ENCODE data around the gene TMEM219. TPM values are rescaled to one million over a fixed set of nuclear protein-coding genes. Genes with fewer than 3 reads are reported as not detected.
A peak's percentile ranks its signal among the peaks of the same experiment; 100 is the strongest.
"Not testable (repeated sequence)": the region's sequence is repeated elsewhere in the genome, so short reads cannot be mapped to it uniquely, and the experiment has no call there.

The TMEM219 gene, protein sequence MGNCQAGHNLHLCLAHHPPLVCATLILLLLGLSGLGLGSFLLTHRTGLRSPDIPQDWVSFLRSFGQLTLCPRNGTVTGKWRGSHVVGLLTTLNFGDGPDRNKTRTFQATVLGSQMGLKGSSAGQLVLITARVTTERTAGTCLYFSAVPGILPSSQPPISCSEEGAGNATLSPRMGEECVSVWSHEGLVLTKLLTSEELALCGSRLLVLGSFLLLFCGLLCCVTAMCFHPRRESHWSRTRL
- 48.2 and 51.8 TPM in 2 replicates for total RNA-seq (2014; rRNA removed; shearing (Covaris generic))
- 86.6 and 92.4 TPM in 2 replicates for polyA plus RNA-seq (2015; cell fraction: cytosol; rRNA removed)
- polyA plus RNA-seq (2015; cell fraction: nucleus; rRNA removed): 144 and 184 TPM in 2 replicates

DNA sequence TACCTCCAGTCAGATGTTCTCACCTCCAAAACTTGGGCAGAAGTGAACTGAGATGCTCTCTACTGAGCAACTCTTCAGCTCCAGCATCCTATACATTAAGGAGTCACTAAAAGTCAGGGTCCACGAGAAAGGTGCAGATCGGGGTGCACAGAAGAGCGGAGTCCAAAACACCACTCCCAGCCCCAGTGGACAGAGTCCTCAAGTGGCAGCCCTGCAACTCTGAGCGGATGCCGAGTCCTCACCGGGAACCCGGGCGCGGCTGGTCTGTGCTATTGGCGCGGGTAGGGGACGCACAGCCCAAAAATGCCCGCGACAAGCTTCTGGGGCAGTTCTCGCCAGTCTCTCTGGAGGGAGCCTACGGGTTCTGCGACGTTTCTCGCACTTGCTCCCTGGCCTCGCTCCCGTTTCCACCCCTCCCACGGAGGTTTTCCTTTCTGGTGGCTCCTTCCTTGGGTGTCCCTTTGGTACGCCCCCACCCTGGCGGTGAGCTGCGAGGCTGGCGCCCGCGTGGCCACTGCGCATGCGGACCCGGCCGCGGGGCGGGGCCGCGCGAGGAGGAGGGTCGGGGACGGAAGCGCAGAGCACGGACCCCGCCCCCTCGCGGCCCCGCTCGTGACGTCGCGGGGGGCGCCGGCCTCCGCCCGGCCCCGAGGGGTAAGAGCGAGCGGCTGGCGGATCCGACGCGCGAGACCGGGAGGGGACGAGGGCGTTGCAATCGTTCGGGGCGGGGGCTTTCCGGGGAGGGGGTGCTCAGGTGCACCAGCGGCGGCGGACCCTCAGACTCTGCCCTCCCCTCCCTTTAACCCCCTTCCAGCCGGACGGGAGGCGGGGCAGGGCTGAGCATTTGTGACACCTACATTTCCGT, at the start of gene TMEM219:
Gene TMEM219, plus strand, starts transcription at position 601 of the 865 bp plus-strand sequence. CDS start 1,065 bp downstream, outside the sequence.
- in situ Hi-C loops (cut with HindIII; ENCODE audit: low pct_unique_long_range_greater_than_20kb, low sequenced_read_pairs): no loop called here
- peak; percentile 82 for DNase-seq (ENCODE audit: low read depth, low spot score)

GRCh38 chr16:29912087-29912486, 49.8 kb upstream of the TMEM219 start:
- in situ Hi-C loops (cut with HindIII; ENCODE audit: low pct_unique_long_range_greater_than_20kb, low sequenced_read_pairs): no loop called here

DNA sequence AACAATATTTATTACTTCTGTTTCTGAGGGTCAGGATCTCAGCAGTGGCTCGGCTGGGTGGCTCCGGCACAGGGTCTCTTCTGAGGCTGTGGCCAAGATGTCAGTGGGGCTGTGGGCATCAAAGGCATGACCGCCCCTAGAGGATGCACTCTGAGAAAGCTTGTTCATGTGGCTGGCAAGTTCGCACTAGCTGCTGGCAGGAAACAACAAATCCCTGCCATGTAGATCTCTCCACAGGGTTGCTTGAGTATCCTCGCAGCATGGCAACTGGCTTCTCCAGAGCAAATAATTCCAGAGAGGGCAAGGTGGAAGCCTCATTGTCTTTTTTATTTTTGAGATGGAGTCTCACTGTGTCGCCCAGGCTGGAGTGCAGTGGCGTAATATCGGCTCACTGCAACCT, 48.4 kb upstream of the TMEM219 start:
- in situ Hi-C loops (cut with HindIII; ENCODE audit: low pct_unique_long_range_greater_than_20kb, low sequenced_read_pairs): no loop called here
- DNase-seq (ENCODE audit: low read depth, low spot score): no peak

More at GRCh38 chr16:29912087-29912486, 49.8 kb upstream of the TMEM219 start:
- DNase-seq (ENCODE audit: low read depth, low spot score): no peak

DNA sequence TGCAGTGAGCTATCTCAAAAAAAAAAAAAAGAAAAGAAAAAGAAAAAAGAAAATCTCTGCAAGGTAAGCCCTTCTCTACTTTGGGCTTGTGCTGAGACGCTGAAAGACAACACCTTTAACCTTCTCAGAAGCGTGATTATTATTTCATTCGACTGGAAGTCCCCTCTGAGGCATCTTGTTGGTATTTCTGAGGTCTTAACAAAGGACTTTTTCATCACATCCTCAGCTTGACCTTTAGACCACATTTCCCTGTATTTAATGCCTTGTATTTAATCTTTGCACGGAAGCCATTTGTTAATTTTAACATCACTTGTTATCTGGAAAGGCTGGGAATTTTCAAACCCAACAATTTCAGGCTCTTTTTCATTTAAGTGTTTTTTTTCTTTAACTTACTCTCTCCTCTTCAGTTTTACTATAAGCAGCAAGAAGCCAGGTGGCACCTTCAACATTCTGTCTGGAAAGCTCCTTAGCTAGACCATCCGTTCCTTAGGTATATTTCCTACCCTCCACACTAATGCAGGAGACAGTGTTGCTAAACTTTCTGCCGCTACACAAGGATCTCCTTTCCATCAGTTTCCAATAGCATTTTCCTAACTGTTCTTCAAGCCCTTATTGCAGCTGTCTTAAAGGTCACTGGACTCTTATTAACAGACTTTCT, 46.2 kb upstream of the TMEM219 start:
- peak; percentile 88 for DNase-seq (ENCODE audit: low read depth, low spot score)
- in situ Hi-C loops (cut with HindIII; ENCODE audit: low pct_unique_long_range_greater_than_20kb, low sequenced_read_pairs): no loop called here

- DNase-seq (ENCODE audit: low read depth, low spot score): peak; percentile 33
- in situ Hi-C loops (cut with HindIII; ENCODE audit: low pct_unique_long_range_greater_than_20kb, low sequenced_read_pairs): no loop called here
These were observed 44.9 kb upstream of the TMEM219 start for GRCh38 chr16:29916979-29917378.

GRCh38 chr16:29920288-29921033, 41.4 kb upstream of the TMEM219 start:
- in situ Hi-C loops (cut with HindIII; ENCODE audit: low pct_unique_long_range_greater_than_20kb, low sequenced_read_pairs): no loop called here

GRCh38 chr16:29921034-29921385, 40.9 kb upstream of the TMEM219 start:
- no peak for DNase-seq (ENCODE audit: low read depth, low spot score)
- in situ Hi-C loops (cut with HindIII; ENCODE audit: low pct_unique_long_range_greater_than_20kb, low sequenced_read_pairs): no loop called here

More at GRCh38 chr16:29920288-29921033, 41.4 kb upstream of the TMEM219 start:
- no peak for DNase-seq (ENCODE audit: low read depth, low spot score)

GRCh38 chr16:29922326-29922725, 39.6 kb upstream of the TMEM219 start:
- in situ Hi-C loops (cut with HindIII; ENCODE audit: low pct_unique_long_range_greater_than_20kb, low sequenced_read_pairs): no loop called here
- DNase-seq (ENCODE audit: low read depth, low spot score): no peak

DNA sequence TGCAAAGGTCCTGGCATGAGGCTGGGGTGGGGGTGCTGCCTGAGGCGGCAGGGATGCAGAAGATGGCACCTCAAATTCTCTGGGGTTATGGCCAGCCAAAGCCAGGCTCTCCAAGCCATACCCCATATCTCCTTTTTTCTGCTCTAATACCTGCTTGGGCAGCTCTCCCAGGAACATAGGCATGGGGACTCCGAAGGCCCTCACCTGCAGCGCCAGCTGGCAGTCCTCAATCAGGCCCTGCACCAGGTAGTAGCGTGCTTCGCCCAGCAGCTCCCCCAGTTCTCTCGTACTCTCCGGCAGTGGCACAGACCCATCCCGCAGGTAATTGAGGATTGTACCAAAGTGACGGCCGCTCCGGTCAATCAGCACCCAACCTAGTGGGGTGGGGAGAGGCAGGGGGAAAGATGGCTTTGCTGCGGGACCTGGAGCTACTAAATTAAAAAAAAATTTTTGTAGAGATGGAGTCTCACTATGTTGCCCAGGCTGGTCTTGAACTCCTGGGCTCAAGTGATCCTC, 38.8 kb upstream of the TMEM219 start:
- in situ Hi-C loops (cut with HindIII; ENCODE audit: low pct_unique_long_range_greater_than_20kb, low sequenced_read_pairs): no loop called here
- no peak for DNase-seq (ENCODE audit: low read depth, low spot score)

DNA sequence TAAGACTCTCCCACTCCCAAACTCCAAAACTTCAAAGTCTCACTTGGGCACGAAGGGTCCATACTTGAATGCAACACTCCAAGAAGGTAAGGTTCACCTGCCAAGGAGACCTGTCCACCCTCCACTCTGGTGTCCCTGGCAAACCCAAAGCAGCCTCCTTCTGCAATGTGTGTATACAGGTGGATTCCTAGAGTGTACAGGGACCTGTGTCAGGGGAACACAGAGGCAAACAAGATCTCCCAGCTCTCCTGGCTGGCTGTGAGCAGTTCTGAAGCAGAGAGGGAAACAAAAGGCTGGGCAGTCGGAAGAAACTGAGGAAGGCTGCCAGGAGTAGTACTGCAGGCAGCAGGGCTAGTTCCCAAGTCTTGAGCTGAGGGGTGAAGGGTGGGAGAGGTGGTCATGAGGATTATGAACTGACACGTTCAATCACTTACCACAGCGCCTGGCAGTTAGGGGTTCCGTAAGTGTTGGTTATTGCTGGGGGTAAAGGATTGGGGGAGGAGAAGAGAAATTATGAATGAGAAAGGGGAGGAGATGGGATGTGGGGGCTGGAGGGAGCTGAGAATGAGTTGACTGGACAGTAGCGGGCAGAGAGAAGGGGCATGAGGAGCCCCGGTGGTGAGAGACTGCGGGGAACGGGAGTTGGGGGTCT, 36.6 kb upstream of the TMEM219 start:
- in situ Hi-C loops (cut with HindIII; ENCODE audit: low pct_unique_long_range_greater_than_20kb, low sequenced_read_pairs): no loop called here
- DNase-seq (ENCODE audit: low read depth, low spot score): no peak

DNA sequence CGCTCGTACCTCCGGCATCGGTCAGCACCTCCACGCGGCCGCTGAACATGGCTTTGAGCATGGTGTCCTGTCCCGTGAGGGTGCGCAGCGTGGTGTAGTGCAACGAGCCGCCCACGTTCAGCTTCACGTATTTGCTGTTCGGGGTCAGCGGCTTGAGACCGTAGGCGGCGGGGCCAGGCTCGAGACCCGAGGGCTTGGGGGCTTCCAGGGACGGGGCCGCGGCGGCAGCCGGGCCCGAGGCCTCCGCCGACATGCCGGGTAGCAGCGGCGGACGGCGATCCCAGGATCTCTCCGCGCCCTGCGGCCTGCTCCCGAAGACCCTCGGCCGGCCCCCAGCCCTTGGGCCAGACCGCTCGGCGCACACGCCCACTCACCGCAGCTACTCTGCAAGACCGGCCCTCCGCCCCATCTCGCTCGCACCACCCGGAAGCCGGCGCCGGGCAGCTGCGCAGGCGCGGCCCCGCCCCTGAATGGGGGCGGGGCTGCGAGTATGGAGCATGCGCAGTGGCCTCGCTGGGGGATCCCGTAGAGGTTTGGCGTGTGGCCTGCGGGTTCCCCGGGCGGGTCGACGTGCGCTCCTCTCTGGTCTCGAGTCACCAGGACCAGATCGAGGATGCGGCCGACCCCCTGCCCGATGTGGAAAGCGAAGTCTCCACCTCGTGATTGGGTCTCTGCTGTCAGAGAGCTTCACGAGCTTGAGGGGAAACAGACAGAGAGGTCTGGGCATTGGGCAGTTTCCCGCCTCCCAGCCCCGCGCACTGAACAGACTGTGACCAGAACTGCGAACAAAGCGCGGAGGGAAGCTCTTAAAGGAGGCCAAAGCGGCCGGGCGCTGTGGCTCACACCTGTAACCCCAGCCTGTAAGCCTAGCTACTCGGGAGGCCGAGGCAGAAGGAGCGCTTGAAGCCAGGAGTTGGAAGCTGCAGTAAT, 35.8 kb upstream of the TMEM219 start, which contains the start of gene KCTD13:
Gene KCTD13, minus strand, starts transcription at position 446 of the 930 bp plus-strand sequence. Its CDS starts 193 bp downstream, at position 253.
- in situ Hi-C loops (cut with HindIII; ENCODE audit: low pct_unique_long_range_greater_than_20kb, low sequenced_read_pairs): no loop called here
- peak; percentile 74 for DNase-seq (ENCODE audit: low read depth, low spot score)

DNA sequence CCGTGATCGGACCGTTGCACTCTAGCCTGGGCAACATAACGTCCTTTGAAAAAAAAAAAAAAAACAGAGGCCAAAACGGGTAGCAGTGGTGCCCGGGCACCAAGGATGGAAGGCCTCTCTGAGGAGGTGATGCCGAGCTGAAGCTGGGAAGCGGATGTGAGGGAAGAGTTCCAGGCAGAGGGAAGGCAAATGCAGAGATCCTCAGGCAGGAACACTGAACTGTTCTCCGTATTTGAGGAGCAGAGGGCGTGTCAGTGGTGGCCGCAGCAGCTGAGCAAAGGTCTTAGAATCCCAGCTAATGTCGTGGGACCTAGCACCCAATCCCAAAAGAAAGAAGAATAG, 35.2 kb upstream of the TMEM219 start:
- in situ Hi-C loops (cut with HindIII; ENCODE audit: low pct_unique_long_range_greater_than_20kb, low sequenced_read_pairs): no loop called here
- DNase-seq (ENCODE audit: low read depth, low spot score): peak; percentile 20

- DNase-seq (ENCODE audit: low read depth, low spot score): no peak
- in situ Hi-C loops (cut with HindIII; ENCODE audit: low pct_unique_long_range_greater_than_20kb, low sequenced_read_pairs): no loop called here
These were observed 34.6 kb upstream of the TMEM219 start for GRCh38 chr16:29927070-29927905.

DNA sequence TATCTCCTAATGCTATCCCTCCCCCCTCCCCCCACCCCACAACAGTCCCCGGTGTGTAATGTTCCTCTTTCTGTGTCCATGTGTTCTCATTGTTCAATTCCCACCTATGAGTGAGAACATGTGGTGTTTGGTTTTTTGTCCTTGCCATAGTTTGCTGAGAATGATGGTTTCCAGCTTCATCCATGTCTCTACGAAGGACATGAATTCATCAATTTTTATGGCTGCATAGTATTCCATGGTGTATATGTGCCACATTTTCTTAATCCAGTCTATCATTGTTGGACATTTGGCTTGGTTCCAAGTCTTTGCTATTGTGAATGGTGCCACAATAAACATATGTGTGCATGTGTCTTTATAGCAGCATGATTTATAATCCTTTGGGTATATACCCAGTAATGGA, 30.1 kb upstream of the TMEM219 start:
- DNase-seq (ENCODE audit: low read depth, low spot score); in situ Hi-C loops (cut with HindIII; ENCODE audit: low pct_unique_long_range_greater_than_20kb, low sequenced_read_pairs): not testable (repeated sequence)

DNA sequence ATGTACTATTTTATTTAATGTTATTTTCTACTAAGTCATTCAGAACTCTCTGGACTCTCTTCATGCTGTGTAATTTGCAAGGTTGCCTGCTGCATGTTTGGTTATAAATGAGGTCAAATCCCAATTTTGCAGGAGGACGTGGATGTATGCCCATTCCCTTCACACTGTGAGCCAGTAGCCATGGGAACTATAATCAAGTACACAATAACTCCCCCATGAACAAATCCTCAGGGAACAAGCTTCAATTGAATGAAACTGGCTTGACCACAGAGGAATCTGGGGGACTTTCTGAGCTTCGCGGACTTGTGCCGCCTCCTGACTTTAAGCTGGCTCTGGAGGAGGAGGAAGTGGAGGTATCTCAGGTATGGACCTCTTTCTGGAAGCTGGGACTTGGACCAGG, 21.2 kb upstream of the TMEM219 start:
- in situ Hi-C loops (cut with HindIII; ENCODE audit: low pct_unique_long_range_greater_than_20kb, low sequenced_read_pairs): no loop called here
- DNase-seq (ENCODE audit: low read depth, low spot score): no peak
